Small intestine (tissue), 7 donors: ENCODE data around the gene PDE4A. TPM values are rescaled to one million over a fixed set of nuclear protein-coding genes. Genes with fewer than 3 reads are reported as not detected.
"Not testable (repeated sequence)": the region's sequence is repeated elsewhere in the genome, so short reads cannot be mapped to it uniquely, and the experiment has no call there.

Experiments
- DNase-seq, 2 donors: peaks; one replicate each; pipeline versions ENCODE4 v3.0.0 to v3.0.0-alpha.2; 2013
- FAIRE-seq: peaks from 2 replicates; lab custom pipeline; 2012; peaks lifted over from hg19 to GRCh38; lab: Jason Lieb, UNC
- H3K27ac ChIP-seq, 3 donors: one replicate each; pipeline ENCODE4 v1.5.1; 2013; ENCODE audit warnings: low read length in 2 of 3, mild to moderate bottlenecking in 2 of 3, control low read depth in 1 of 3, inconsistent platforms in 1 of 3, low read depth in 1 of 3, moderate library complexity in 1 of 3
- H3K27me3 ChIP-seq, 3 donors: one replicate each; pipeline ENCODE4 v1.6.1; 2013; ENCODE audit warnings: low read length in 3 of 3, inconsistent platforms in 1 of 3; ENCODE audit not compliant: control insufficient read depth in 3 of 3, insufficient read depth in 3 of 3
- H3K36me3 ChIP-seq, 3 donors: one replicate each; pipeline ENCODE4 v1.6.1; 2013; ENCODE audit warnings: low read length in 3 of 3, inconsistent platforms in 1 of 3, low read depth in 1 of 3, mild to moderate bottlenecking in 1 of 3, moderate library complexity in 1 of 3; ENCODE audit not compliant: control insufficient read depth in 3 of 3, insufficient read depth in 2 of 3
- H3K4me1 ChIP-seq, 3 donors: one replicate each; pipeline ENCODE4 v1.6.1; 2013; ENCODE audit warnings: low read length in 2 of 3, inconsistent platforms in 1 of 3, low read depth in 1 of 3, mild to moderate bottlenecking in 1 of 3, moderate library complexity in 1 of 3; ENCODE audit not compliant: control insufficient read depth in 3 of 3, insufficient read depth in 2 of 3
- H3K4me3 ChIP-seq, 3 donors: one replicate each; pipeline ENCODE4 v1.5.1; 2013; ENCODE audit warnings: low read length in 3 of 3, control low read depth in 1 of 3, inconsistent platforms in 1 of 3, low read depth in 1 of 3, mild to moderate bottlenecking in 1 of 3, moderate library complexity in 1 of 3
- H3K9me3 ChIP-seq, 2 donors: one replicate each; pipeline ENCODE4 v1.6.1; 2013; ENCODE audit warnings: low read depth in 1 of 2, low read length in 1 of 2; ENCODE audit not compliant: control insufficient read depth in 2 of 2, insufficient read depth in 1 of 2
- WGBS, 3 donors: extraction: QIAGEN DNeasy Blood & Tissue Kit; methylation state at CpG; one replicate each; pipeline ENCODE4 v1.1.7; 2013; 5-methylcytosine and 5-hydroxymethylcytosine counted together
- polyA plus RNA-seq, 4 donors: library from polyadenylated mRNA; stranded (reverse) in 3 of 4; unstranded in 1 of 4; fragments of 200-250 nt in 3 of 4; fragments of 120-200 nt in 1 of 4; gene quantifications; one replicate each; pipeline versions ENCODE4 v1.2.1 to v1.2.3, GENCODE V29; 2013
- donor health status: healthy with polysubstance abuse.
- donor health status: control.
- donor health status: control.
- donor health status: Bipolar disorder and iron deficiency.
- donor health status: healthy.

PDE4A gene
- polyA plus RNA-seq, 4 donors = 0.67 to 3.5 (median 2.0) TPM

- peaks cover 6% of the 10 kb centered on the region in 3 donors for H3K4me1 ChIP-seq
- whole genome bisulfite sequencing, 3 donors = 62 to 81% (median 67%) methylated on average over 6 of the region's 6 CpGs
- peaks cover 0 to 52% (median 0%) of the 10 kb centered on the region in 3 donors for H3K27me3 ChIP-seq
Measured at GRCh38 chr19:10406191-10406590, 14.1 kb upstream of the PDE4A start.

GRCh38 chr19:10407096-10407495, 13.2 kb upstream of the PDE4A start:
- FAIRE-seq (no peak), DNase-seq (no peak)
- Histone ChIP-seq H3K27ac (no peak overlapping the region), H3K4me3 (no peak overlapping the region), H3K9me3 (no peaks in the 10 kb centered on the region), H3K27me3 (peaks cover 0 to 53% (median 0%) of the 10 kb centered on the region in 3 donors), H3K4me1 (peaks cover 3 to 5% (median 4%) of the 10 kb centered on the region in 3 donors), H3K36me3 (no peaks in the 10 kb centered on the region)

More at GRCh38 chr19:10406191-10406590, 14.1 kb upstream of the PDE4A start:
- H3K4me3 ChIP-seq = no peak overlapping the region
- FAIRE-seq (no peak), DNase-seq (no peak)
- no peaks in the 10 kb centered on the region for H3K9me3 ChIP-seq
- H3K27ac ChIP-seq = no peak overlapping the region
- peaks cover 0 to under 1% (median 0%) of the 10 kb centered on the region in 3 donors for H3K36me3 ChIP-seq

GRCh38 chr19:10408511-10409283, 11.6 kb upstream of the PDE4A start:
- Histone ChIP-seq H3K27ac (peak overlapping the region in 2 of 3 donors; percentile 68 to 73), H3K4me3 (no peak overlapping the region), H3K9me3 (no peaks in the 10 kb centered on the region), H3K4me1 (peaks cover 0 to 3% (median 0%) of the 10 kb centered on the region in 3 donors), H3K27me3 (peaks cover 0 to 56% (median 0%) of the 10 kb centered on the region in 3 donors), H3K36me3 (no peaks in the 10 kb centered on the region)
- 58 to 67% (median 62%) methylated on average over 18 of the region's 18 CpGs for WGBS, 3 donors
- FAIRE-seq (no peak), DNase-seq (no peak)

GRCh38 chr19:10411224-10411623, 9.1 kb upstream of the PDE4A start:
- DNase-seq, H3K4me3 ChIP-seq, FAIRE-seq, H3K36me3 ChIP-seq, H3K4me1 ChIP-seq, H3K27ac ChIP-seq: not testable (repeated sequence)
- 72 to 75% (median 74%) methylated on average over 5 of the region's 5 CpGs for WGBS, 3 donors
- peaks cover 0 to 47% (median 0%) of the 10 kb centered on the region in 3 donors for H3K27me3 ChIP-seq
- peaks cover 0 to 10% of the 10 kb centered on the region in 2 donors for H3K9me3 ChIP-seq

GRCh38 chr19:10412257-10412977, 7.9 kb upstream of the PDE4A start:
- H3K27me3 ChIP-seq = peaks cover 0 to 49% (median 2%) of the 10 kb centered on the region in 3 donors
- DNase-seq (no peak), FAIRE-seq (no peak)
- peak overlapping the region in 2 of 3 donors; percentile 65 to 86 for H3K27ac ChIP-seq
- H3K4me1 ChIP-seq = peaks cover 0 to 2% (median 0%) of the 10 kb centered on the region in 3 donors
- H3K9me3 ChIP-seq = peaks cover 0 to 14% of the 10 kb centered on the region in 2 donors
- 53 to 65% (median 54%) methylated on average over 13 of the region's 13 CpGs for WGBS, 3 donors
- no peak overlapping the region for H3K4me3 ChIP-seq
- no peaks in the 10 kb centered on the region for H3K36me3 ChIP-seq

- DNase-seq (no peak), FAIRE-seq (no peak)
- peaks cover 0 to 9% (median 0%) of the 10 kb centered on the region in 3 donors for H3K4me1 ChIP-seq
- peak overlapping the region in 1 of 3 donors; percentile 61 for H3K27ac ChIP-seq
- WGBS, 3 donors = 5 to 8% (median 6%) methylated on average over 9 of the region's 9 CpGs
- peak overlapping the region in 2 of 3 donors; percentile 15 to 37 for H3K4me3 ChIP-seq
- peaks cover 0 to 14% of the 10 kb centered on the region in 2 donors for H3K9me3 ChIP-seq
- no peaks in the 10 kb centered on the region for H3K36me3 ChIP-seq
- H3K27me3 ChIP-seq = peaks cover 21 to 62% (median 23%) of the 10 kb centered on the region in 3 donors
Measured at GRCh38 chr19:10416083-10416379, 4.3 kb upstream of the PDE4A start.

GRCh38 chr19:10416380-10417257, 3.7 kb upstream of the PDE4A start:
- 4 to 9% (median 6%) methylated on average over 54 to 67 of the region's 67 CpGs for WGBS, 3 donors
- no peaks in the 10 kb centered on the region for H3K36me3 ChIP-seq
- peaks cover 0 to 9% (median 0%) of the 10 kb centered on the region in 3 donors for H3K4me1 ChIP-seq
- H3K9me3 ChIP-seq = peaks cover 0 to 14% of the 10 kb centered on the region in 2 donors
- peak overlapping the region in 2 of 3 donors; percentile 15 to 37 for H3K4me3 ChIP-seq
- peak overlapping the region in 1 of 3 donors; percentile 61 for H3K27ac ChIP-seq
- FAIRE-seq = no peak
- peak; percentile 42 to 81 for DNase-seq
- peaks cover 27 to 66% (median 29%) of the 10 kb centered on the region in 3 donors for H3K27me3 ChIP-seq
